GM19025 (cell line): Measurements from ENCODE around the gene SHISAL1.

Source experiments
- ATAC-seq: cut with Tn5 transposase; IDR thresholded peaks from one replicate; pipeline ENCODE4 v1.9.1; 2021; ENCODE audit warnings: mild to moderate bottlenecking, low read depth, moderate library complexity; ENCODE audit not compliant: unreplicated experiment

SHISAL1 gene

GRCh38 chr22:44266796-44267760, 45.7 kb downstream of the SHISAL1 start:
- ATAC-seq: no peak

GRCh38 chr22:44263547-44263946, 49.2 kb downstream of the SHISAL1 start:
- ATAC-seq: no peak

DNA sequence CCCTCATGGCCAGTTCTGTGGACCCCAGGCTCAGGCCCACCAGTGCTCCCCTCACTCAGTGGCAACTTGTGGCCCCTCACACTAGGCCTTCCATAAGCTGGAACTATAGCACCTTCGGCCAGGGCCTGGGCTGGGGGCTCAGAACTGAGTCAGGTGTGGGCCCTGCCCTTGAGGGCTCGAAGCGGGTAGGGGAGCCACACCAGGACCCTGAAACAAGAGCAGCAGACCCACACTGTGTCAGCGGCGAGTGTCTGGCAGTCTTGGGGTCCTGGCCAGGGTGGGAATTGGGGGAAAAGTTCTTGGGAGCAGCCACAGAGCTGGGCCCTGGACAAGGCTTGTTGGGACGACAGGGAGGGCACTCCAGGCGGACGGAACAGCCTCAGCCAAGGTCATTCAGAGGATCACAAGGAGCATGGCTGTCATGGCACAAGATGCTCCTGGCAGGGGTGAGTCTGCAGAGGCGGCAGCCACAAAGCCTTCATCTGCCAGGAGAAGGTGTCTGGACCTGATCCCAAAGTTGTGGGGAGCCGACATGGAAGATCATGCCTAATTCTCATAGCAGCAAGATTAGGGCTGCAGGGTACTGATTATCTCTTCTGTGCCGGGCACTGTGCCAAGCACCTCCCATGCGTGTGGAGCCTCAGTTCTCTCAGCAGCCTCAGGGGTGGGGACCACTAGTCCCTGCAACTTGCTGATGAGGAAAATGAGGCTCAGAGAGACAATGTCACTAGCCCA, 50.7 kb downstream of the SHISAL1 start:
- no peak for ATAC-seq

DNA sequence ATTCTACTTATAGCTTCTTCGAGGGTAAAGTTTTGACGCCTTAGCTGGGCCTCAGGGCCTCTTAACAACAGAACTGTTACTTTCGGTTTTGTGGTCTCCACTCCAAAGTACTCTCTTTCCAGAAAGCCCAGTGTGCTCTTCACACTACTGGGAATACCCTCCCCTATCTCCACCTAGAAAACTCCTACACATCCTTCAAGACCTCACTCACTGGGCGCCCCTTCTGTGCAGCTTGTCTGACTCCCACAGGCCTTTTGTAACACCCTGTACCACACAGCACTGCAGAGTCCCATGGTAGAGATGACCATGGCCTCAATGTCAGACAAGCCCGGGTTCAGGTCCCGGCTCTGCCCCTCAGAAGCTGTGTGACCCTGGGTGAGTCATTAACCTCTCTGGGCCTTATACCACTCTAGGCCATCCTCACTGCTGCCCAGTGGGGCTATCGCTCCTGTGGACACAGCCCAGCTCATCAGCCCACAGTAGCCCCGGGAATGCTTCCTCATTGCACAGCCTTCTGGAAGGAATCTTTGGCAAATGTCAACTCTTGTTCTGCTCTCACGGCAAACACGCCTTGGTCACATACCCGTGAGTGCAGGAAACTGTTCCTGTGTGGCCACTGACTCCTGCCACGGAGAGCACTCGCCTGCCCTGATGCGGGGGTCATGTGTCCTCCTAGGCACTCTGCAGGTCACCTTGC, 51.4 kb downstream of the SHISAL1 start:
- no peak for ATAC-seq

DNA sequence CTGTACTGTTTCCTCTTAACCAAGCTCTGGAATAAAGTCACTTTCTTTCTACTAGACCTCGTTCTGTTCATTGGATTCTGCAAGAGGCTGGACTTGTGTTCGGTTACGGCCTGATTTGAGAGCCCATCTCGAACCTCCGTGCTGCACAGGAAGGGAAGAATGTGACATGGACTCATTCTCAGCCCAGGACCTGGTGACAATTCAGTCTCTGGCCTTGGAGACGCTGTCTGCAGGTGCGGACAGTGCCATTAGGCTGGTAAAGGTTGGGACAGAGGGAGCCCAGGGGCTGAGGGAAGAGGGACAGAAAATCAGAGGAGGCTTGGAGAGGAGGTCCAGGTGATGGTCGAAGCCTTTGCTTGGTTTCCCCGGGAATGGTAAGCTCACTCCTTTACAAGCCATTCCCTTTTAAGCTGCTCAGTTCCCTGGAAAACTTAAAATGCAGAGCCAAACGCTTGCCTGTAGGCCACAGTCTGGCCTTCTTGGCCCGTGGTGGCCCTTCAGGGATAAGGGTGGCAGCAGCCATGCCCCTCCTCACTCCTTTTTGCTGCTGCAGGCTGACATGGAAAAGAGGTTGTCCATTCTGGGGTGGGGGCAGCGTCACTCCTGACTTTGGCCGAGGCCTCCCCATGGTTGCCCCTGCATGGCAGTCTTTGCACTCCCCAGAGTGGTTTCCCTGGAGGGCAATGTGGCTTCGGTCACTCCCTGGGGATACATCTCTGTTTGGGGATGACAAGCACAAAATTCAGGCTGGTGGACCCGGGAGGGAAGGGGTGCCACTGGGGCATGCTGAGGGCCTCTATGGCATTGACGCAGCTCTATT, 52.3 kb downstream of the SHISAL1 start:
- no peak for ATAC-seq

DNA sequence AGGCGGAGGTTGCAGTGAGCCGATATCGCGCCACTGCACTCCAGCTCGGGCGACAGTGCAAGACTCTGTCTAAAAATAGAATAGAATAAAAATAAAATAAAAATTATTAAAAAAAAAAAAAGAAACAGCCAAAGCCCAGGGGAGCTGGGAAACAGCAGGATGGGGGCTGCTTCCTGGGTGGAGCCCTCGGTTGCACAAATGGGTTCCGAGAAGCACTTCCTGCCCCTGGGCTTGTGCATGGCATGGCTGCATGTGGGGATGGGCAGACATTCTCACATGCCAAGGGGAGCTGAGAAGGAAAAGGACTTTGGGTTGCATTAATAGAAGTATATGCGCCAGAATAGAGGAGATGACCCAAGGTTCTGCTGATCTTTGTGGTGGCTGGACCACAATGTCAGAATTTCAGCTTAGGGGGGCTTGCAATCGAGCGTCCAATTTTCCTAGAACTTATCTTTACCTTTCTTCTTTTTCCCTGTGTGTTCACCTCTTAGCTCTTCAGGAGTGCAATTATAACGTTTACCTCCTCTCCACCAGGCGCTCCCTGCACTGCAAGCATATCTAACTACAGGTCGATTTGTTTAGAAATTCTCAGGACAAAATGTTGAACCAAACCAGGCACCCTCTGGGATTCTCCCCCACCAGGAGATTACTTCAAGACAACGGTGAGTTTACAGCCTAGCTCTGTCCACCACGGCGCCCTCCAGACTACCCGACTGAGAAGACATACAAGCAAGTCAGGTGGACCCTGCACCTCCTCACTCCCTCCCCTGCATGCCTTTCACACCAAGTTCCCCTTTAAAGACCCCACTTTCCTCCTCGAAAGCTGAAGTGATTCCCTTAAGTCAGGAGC, 53.2 kb downstream of the SHISAL1 start:
- no peak for ATAC-seq

- no peak for ATAC-seq
Observed at GRCh38 chr22:44256556-44257485, 55.9 kb downstream of the SHISAL1 start.

- ATAC-seq: no peak
Observed at GRCh38 chr22:44256085-44256484, 56.7 kb downstream of the SHISAL1 start.

- ATAC-seq: no peak
Observed at GRCh38 chr22:44254811-44255210, 57.9 kb downstream of the SHISAL1 start.

DNA sequence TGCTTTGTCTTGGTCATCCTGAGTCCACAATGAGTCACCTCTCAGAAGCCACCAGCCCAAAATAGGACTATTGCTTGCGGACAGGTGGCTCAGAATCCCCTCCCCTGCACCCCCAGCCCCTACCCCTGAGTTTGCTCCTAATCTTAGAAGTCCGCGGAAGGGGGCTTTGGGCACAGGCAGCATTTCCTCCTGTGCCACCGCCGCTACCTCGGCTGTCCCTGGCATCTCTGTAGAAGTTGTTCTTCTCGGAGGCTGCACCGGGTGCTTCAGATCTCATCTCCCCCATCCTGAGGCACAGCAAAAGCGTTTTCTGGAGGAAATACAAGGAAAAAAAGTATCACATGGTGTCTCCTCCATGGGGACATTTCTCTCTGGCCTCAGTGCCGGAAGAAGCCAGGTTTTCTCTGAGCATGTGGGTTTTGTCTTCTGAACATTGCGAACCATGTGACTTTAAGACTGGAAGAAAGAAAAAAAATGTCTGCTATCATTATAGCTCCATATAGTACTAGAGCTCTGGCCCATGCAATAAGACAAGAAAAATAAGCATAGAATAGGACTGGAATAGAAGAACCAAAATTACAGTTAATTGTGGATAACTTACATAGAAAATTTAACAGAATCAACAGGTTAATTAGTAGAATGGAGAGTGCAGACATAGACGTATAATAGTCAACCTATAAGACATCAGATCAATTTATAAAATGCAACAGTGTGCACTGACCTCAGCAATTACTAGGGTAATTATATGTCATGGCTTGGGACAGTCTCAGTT, 63.2 kb downstream of the SHISAL1 start:
- no peak for ATAC-seq

- ATAC-seq: no peak
Observed at GRCh38 chr22:44248926-44249325, 63.8 kb downstream of the SHISAL1 start.

- no peak for ATAC-seq
Observed at GRCh38 chr22:44247923-44248892, 64.5 kb downstream of the SHISAL1 start.

GRCh38 chr22:44247346-44247745, 65.4 kb downstream of the SHISAL1 start:
- ATAC-seq: no peak

- no peak for ATAC-seq
Observed at GRCh38 chr22:44246615-44247326, 66.0 kb downstream of the SHISAL1 start.

- no peak for ATAC-seq
Observed at GRCh38 chr22:44245867-44246266, 66.9 kb downstream of the SHISAL1 start.

DNA sequence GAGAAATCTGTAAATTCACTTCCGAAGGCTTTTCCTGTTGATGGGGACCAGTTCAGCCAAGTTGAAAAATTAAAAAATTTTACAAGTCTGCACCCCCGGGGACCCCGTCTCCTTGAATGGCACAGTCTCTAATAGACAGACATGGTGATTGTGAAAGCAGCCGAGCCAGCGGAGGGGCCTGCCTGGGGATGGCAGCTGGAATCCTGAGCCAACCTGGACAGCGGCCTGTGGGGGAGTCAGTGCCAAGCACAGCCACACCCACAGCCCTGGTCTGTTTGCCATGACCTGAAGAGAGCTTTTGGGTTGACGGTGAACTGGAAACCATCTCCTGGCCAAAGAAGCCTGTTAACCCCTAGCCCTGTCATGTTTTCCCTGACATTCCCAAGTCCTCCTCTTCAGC, 67.3 kb downstream of the SHISAL1 start:
- no peak for ATAC-seq
